ENCODE data around the gene TBC1D22A. TPM values are rescaled to one million over a fixed set of nuclear protein-coding genes. Genes with fewer than 3 reads are reported as not detected.
"Not testable (repeated sequence)": the region's sequence is repeated elsewhere in the genome, so short reads cannot be mapped to it uniquely, and the experiment has no call there.

Gene TBC1D22A
- total RNA-seq, 4 donors from 2014 or later: 18.8 to 25.2 (median 23.1) TPM

- in situ Hi-C loops (cut with MboI; ENCODE audit: low sequenced_read_pairs in 4 of 4) (no loop called here), intact Hi-C loops (cut with DNase I; ENCODE audit: low total_unique reads) (no loop called here)
- Histone ChIP-seq H3K9me3 (no peaks in the 10 kb centered on the region), H3K4me1 (no peaks in the 10 kb centered on the region), H3K27ac (no peak overlapping the region), H3K27me3 (no peaks in the 10 kb centered on the region), H3K4me3 (no peak overlapping the region), H3K36me3 (no peaks in the 10 kb centered on the region)
- no peak for TF ChIP-seq CTCF (IDR thresholded peaks at IDR 0.05 in 4 of 5, conservative IDR thresholded peaks at IDR 0.05 in 1 of 5)
- TF ChIP-seq POLR2A (IDR thresholded peaks at IDR 0.05): no peak
- ATAC-seq: no peak
- DNase-seq: no peak
Observed at GRCh38 chr22:46815132-46815531, 52.7 kb downstream of the TBC1D22A start.

- DNase-seq (no peak), ATAC-seq (no peak)
- Histone ChIP-seq H3K27me3 (no peaks in the 10 kb centered on the region), H3K36me3 (no peaks in the 10 kb centered on the region), H3K27ac (no peak overlapping the region), H3K4me1 (no peaks in the 10 kb centered on the region), H3K9me3 (no peaks in the 10 kb centered on the region), H3K4me3 (no peak overlapping the region)
- TF ChIP-seq CTCF (IDR thresholded peaks at IDR 0.05 in 4 of 5, conservative IDR thresholded peaks at IDR 0.05 in 1 of 5): no peak
- no peak for TF ChIP-seq POLR2A (IDR thresholded peaks at IDR 0.05)
- intact Hi-C loops (cut with DNase I; ENCODE audit: low total_unique reads) (no loop called here), in situ Hi-C loops (cut with MboI; ENCODE audit: low sequenced_read_pairs in 4 of 4) (no loop called here)
Observed at GRCh38 chr22:46815559-46815895, 53.1 kb downstream of the TBC1D22A start.

DNA sequence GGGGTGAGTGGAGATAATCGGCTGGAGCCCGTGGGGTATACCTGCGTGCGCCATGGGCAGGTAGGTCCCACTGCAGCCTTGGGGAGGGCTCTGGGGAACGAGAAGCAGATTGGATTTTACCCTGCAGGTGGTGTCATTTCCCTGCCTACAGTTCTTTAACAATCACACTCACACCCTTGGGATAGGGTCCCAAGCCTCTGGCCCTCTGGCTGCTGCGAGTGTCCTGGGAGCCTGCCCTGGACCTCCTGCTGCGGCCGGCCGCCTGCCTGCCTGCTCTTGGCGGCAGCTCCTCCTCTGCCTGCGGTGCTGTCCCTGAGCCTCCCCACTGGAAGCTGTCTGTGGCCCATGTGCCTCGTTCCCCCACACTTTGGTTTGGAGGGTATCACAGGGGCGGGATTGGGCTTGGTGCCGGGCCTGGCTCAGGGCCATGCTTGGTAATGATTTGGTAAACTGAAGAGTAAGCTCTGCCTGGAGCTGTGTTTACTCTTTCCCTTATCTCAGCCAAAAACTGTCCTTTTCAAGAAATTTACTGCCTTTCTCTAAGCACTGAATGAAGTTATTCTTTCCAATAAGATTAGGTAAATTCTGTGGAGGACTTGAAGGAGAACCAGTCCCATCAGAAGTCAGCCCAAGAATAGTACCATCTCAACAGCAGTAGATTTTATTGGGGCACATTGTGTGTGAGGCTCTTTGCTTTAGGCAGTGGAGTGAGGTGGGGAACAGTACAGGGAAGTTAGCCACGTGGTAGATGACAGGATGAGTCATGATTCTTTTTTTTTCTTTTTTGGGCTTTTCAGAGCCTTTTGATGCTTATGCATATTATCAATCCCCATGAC lies 53.7 kb downstream of the TBC1D22A start:
- Histone ChIP-seq H3K4me3 (no peak overlapping the region), H3K27me3 (no peaks in the 10 kb centered on the region), H3K9me3 (no peaks in the 10 kb centered on the region), H3K4me1 (no peaks in the 10 kb centered on the region), H3K27ac (no peak overlapping the region), H3K36me3 (no peaks in the 10 kb centered on the region)
- in situ Hi-C loops (cut with MboI; ENCODE audit: low sequenced_read_pairs in 4 of 4): no loop called here
- DNase-seq: no peak
- no peak for ATAC-seq
- TF ChIP-seq POLR2A (IDR thresholded peaks at IDR 0.05): no peak
- TF ChIP-seq CTCF (IDR thresholded peaks at IDR 0.05 in 4 of 5, conservative IDR thresholded peaks at IDR 0.05 in 1 of 5): no peak
- intact Hi-C loops (cut with DNase I; ENCODE audit: low total_unique reads): no loop called here

GRCh38 chr22:46817390-46817789 lies 54.9 kb downstream of the TBC1D22A start:
- H3K9me3 ChIP-seq; H3K4me3 ChIP-seq; ATAC-seq; H3K4me1 ChIP-seq; H3K27me3 ChIP-seq; in situ Hi-C loops (cut with MboI; ENCODE audit: low sequenced_read_pairs in 4 of 4); H3K36me3 ChIP-seq; intact Hi-C loops (cut with DNase I; ENCODE audit: low total_unique reads); H3K27ac ChIP-seq; DNase-seq: not testable (repeated sequence)

GRCh38 chr22:46823248-46823647 lies 60.8 kb downstream of the TBC1D22A start:
- in situ Hi-C loops (cut with MboI; ENCODE audit: low sequenced_read_pairs in 4 of 4): no loop called here
- DNase-seq: no peak
- Histone ChIP-seq H3K4me1 (no peaks in the 10 kb centered on the region), H3K36me3 (no peaks in the 10 kb centered on the region), H3K9me3 (no peaks in the 10 kb centered on the region), H3K27me3 (no peaks in the 10 kb centered on the region), H3K27ac (no peak overlapping the region), H3K4me3 (no peak overlapping the region)
- no peak for ATAC-seq
- intact Hi-C loops (cut with DNase I; ENCODE audit: low total_unique reads): no loop called here
- TF ChIP-seq CTCF (IDR thresholded peaks at IDR 0.05 in 4 of 5, conservative IDR thresholded peaks at IDR 0.05 in 1 of 5) (no peak), POLR2A (IDR thresholded peaks at IDR 0.05) (no peak)

Data from gastrocnemius medialis (tissue), 4 donors.